HG03139 (cell line): ENCODE measurements around the gene RNF212.
A peak's percentile ranks its signal among the peaks of the same experiment; 100 is the strongest.
"Not testable (repeated sequence)": the region's sequence is repeated elsewhere in the genome, so short reads cannot be mapped to it uniquely, and the experiment has no call there.

Experiments used
- ATAC-seq: cut with Tn5 transposase; IDR thresholded peaks from one replicate; pipeline ENCODE4 v1.9.1; 2021; ENCODE audit not compliant: unreplicated experiment

The RNF212 gene, protein sequence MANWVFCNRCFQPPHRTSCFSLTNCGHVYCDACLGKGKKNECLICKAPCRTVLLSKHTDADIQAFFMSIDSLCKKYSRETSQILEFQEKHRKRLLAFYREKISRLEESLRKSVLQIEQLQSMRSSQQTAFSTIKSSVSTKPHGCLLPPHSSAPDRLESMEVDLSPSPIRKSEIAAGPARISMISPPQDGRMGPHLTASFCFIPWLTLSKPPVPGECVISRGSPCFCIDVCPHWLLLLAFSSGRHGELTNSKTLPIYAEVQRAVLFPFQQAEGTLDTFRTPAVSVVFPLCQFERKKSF

DNA sequence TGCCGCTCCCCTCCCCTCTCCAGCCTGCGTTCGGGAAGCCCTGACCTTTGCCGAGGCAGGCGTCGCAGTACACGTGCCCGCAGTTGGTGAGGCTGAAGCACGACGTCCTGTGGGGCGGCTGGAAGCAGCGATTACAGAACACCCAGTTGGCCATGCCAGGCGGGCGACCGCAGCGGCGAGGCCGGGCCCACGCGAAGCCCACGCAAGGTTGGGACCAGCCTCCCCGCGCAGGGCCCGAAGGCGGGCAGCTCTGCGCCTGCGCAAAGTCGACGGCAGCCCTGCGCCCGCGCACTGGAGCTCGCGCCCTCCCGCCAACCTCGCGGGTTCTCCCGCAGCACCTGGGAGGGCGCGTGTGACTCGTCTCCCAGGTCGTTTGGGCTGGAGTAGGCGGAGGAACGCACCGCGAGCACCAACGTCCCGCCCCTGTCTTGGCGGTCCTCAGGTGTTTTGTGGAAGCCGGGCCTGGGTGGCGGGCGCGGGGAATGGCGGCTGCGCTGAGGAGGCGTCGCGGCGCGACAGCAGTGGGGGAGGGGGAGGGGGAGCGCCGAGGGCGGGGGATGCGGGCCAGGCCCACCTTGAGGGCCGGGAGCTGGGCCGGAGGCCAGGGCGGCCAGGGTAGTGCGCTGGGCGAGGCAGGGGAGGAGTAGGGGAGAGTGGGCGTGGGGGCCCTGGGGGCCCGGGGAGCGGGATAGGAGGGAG is at the start of gene RNF212:
Gene RNF212, minus strand, starts transcription at position 254 of the 699 bp plus-strand sequence. Its CDS starts 100 bp downstream, at position 154.
- ATAC-seq: no peak

- no peak for ATAC-seq
Observed at GRCh38 chr4:1160351-1160750, 47.0 kb upstream of the RNF212 start.

DNA sequence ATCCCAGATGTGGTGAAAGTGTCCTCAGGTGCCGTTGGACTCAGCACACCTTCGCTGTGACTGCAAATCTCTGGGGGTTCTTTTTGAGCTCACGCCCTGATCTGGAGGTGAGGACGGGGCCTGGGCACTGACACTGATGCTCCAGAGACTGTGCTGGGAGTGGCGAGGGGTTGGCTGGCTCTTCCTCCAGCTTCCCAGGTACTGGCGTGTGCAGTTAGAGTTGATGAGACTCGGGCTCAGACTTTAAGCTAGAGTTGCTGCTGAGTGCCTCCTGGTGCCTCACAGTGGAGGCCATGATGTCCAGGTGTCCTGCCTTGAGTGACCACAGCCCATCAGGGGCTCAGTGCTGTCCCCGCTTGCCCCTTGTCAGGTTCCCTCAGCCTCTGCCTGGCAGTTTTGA is 42.7 kb upstream of the RNF212 start:
- no peak for ATAC-seq

GRCh38 chr4:1155314-1155713 is 42.0 kb upstream of the RNF212 start:
- ATAC-seq: no peak

DNA sequence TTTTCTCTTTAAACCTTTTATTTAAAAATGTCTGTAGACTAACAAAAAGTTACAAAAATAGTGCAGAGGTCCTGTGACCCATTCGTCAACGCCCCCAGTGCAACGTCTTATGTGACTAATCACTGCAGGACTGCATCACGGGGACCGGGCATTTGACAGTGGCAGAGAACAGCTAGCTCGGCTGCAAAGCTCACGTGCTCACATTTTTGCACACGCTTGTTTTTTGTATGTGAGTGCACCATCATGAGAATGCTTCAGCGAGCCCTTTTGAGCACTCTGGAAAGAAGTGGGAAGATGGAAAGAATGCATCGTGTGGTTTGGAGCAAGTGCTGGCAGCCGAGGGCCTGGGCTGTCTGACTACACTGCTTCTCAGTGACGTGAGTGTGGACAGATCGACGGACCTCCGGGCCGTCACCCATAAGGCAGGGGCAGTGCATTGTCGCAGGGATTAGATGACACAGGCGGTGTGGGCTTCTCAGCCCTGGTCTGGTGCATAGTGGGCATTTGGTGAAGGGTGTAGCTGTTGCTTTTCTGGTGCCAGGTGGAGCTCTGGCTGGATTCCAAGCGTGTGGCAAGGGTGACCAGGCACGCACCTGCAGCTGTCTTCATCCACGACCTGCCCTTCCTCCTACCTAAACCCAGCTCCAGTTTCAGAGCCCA is 41.3 kb upstream of the RNF212 start:
- ATAC-seq: no peak

GRCh38 chr4:1154126-1154522 is 40.8 kb upstream of the RNF212 start:
- no peak for ATAC-seq

DNA sequence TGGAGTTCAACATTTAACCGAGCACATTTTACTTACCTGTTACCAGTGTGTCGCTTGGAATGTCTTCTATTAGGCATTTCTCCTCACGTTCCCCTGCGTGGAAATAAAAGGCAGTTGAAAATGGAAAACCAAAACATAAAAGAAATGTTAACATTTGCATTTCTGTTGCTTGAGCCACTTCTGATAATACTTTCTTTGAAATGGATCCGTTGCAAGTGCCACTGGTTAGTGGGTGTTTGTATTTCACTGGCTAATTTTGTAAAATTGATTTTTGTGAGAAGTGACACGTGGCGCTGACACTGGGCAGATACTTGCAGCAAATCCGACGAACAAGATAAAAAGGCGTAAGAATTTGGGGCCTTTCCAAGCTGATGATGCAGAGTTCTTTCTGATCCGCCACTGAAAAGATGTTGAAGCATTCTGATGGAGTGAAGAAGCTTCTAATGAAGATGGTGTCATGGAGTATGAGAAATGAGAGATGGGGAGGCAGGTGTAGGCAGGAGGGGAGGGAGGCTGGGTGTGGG is 40.3 kb upstream of the RNF212 start:
- no peak for ATAC-seq

GRCh38 chr4:1152290-1152689 is 38.9 kb upstream of the RNF212 start:
- no peak for ATAC-seq

DNA sequence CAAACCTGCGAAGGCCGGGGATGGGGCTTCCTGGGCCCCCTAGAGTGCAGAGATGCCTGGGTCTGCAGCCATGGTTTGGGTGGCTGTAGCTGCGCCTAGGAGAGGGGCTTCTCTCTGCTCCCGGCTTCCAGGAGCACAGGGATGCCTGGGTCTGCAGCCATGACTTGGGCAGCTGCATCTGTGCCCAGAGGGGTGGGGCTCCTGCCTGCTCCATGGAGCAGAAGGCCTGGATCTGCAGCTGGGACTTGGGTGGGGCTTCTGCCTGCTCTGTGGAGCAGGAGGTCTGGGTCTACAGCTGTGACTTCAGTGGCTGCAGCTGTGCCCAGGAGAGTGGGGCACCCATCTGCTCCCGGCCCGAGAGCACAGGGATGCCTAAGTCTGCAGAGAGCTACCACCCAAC is 38.2 kb upstream of the RNF212 start:
- no peak for ATAC-seq

- no peak for ATAC-seq
Observed at GRCh38 chr4:1150875-1151274, 37.5 kb upstream of the RNF212 start.

DNA sequence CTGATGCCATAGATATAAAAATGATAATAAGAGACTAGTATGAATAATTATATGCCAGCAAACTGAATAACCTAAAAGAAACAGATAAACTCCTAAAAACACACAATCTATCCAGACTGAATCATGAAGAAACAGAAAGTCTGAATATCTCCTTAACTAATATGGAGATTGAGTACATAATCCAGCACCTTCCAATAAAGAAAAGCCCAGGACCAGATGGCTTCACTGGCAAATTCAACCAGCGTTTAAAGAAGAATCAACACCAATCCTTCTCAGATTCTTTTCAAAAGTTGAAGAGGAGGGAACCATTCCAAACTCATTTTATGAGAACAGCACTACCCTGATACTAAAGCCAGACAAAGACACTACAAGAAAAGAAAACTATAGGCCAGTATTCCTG is 26.5 kb upstream of the RNF212 start:
- no peak for ATAC-seq

GRCh38 chr4:1137850-1138249 is 24.5 kb upstream of the RNF212 start:
- no peak for ATAC-seq

DNA sequence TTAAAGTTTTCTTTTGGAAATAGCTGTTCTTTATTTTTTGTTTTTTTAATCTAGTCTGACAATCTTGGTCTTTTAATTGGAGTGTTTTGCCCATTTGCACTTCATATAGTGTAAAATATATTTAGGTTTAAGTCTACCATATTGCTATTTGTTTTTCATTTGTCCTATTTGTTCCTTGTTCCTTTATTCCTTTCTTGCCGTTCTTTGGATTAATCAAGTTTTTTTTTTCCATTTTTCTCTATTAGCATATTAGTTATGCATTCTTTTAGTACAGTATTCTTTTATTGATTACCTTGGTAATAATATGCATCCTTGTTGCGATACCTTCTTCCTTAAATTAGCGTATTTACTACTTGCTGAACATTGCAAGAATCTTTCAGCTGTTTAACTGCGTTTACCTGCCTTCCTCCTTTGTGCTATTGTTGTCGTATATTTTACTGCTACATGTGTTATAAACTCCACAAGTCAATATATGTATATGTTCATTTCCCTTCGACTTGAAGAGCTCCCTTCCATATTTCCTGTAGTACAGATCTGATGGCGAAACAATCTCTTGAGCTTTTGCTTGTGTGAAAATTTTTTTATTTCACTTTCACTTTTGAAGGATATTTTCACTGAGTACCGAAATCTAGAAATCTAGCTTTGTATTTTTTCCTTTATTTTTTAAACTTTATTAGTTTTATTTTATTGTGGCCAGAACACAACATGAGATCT is 23.9 kb upstream of the RNF212 start:
- no peak for ATAC-seq

GRCh38 chr4:1136048-1136447 is 22.7 kb upstream of the RNF212 start:
- no peak for ATAC-seq

GRCh38 chr4:1133033-1133432 is 19.7 kb upstream of the RNF212 start:
- no peak for ATAC-seq

GRCh38 chr4:1130316-1131186 is 17.2 kb upstream of the RNF212 start:
- peak; percentile 60 for ATAC-seq

GRCh38 chr4:1126506-1126905 is 13.1 kb upstream of the RNF212 start:
- ATAC-seq: no peak

- ATAC-seq: not testable (repeated sequence)
Observed at GRCh38 chr4:1125466-1125865, 12.1 kb upstream of the RNF212 start.

- ATAC-seq: no peak
Observed at GRCh38 chr4:1124818-1125217, 11.5 kb upstream of the RNF212 start.

DNA sequence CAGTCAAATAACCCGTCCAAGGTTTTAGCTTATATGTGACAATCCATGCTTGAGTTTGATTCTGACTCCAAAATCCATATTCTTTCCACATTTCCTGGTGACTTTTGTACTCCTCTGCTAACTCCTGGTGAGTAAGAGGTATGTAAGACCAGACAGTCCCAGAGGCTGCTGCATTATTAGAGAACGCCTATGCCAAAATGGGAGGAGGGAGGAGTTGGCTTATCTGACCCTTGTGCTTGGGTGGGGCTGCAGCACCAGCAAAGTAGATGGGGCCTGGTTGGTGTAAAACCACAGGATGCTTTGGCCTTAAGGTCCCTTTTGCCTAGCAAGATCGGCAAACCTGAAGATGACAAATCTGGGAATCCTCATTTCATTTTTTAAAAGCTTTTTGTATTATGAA is 9.1 kb upstream of the RNF212 start:
- no peak for ATAC-seq
